ENCODE data around the gene DNAJB9.

Gene DNAJB9

DNA sequence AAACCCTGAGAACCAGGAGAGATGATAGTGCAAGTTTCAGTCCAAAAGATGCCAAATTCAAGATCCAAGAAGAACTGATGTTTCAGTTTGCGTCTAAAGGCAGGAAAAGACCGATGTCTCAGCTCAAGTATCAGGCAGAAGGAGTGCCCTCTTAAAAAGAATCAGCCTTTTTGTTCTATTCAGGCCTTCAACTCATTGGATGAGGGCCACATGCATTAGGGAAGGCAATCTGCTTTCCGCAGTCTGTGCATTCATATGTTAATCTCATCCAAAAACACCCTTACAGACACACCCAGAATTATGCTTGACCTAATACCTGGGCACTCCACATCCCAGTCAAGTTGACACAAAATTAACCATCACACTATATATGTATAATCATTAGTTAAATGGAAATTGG is 45.2 kb downstream of the DNAJB9 start:
- H3K9ac ChIP-seq (ENCODE audit: low read length in 5 of 5) = no peak overlapping the region
- H3K27me3 ChIP-seq (ENCODE audit: control insufficient read depth in 5 of 5, insufficient read depth in 4 of 5, low read length in 5 of 5) = no peaks in the 10 kb centered on the region
- H3K9me3 ChIP-seq (ENCODE audit: control insufficient read depth in 5 of 5, low read length in 5 of 5) = no peaks in the 10 kb centered on the region
- H3K36me3 ChIP-seq (ENCODE audit: control insufficient read depth in 5 of 5, insufficient read depth in 5 of 5, low read length in 5 of 5) = no peaks in the 10 kb centered on the region
- no peak overlapping the region for H3K4me3 ChIP-seq (ENCODE audit: low read depth in 1 of 5, low read length in 5 of 5)
- H3K4me1 ChIP-seq (ENCODE audit: control insufficient read depth in 5 of 5, insufficient read depth in 5 of 5, low read length in 5 of 5) = peaks cover 0 to 23% (median 14%) of the 10 kb centered on the region in 5 donors
- H3K27ac ChIP-seq (ENCODE audit: low read depth, low read length) = no peak overlapping the region

DNA sequence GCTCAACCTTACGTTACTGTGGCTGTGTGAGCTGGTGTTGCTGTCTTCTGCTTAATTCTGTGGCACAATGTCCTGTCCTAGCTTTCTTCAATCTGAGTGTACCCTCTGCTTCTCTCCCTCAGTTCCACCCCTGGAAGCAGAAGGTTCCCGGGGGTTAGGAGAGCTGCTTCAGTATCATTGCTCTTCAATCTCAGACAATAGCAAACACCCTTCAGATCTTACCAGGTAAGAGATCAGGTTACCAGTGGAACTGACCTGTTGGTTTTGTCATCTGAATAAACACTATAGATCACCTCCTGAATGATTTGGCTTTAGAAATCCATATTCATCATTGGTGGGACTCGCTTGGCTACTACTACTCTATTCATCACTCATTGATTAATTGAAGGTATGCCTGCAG is 48.4 kb downstream of the DNAJB9 start:
- H3K27ac ChIP-seq (ENCODE audit: low read depth, low read length) = no peak overlapping the region
- H3K9me3 ChIP-seq (ENCODE audit: control insufficient read depth in 5 of 5, low read length in 5 of 5) = no peaks in the 10 kb centered on the region
- peaks cover 0 to 28% (median 15%) of the 10 kb centered on the region in 5 donors for H3K4me1 ChIP-seq (ENCODE audit: control insufficient read depth in 5 of 5, insufficient read depth in 5 of 5, low read length in 5 of 5)

DNA sequence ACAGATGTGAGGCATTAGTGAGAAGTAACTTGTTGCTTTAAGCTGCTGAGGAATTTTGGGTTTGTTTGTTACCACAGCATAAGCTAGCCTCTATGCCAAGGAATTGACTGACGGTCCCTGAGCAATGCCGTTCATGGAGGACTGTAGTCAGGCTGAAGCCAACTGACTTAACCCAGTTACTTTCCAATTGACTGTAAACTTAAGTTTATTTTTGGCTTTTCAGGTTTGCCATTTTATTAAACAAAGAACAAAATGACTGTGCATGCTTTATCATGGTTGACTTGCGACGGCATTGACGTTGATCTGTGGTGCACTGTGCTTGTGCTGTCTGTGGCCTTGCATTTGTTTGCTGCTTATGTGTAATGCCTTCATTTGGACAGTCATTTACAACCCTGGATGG is 53.5 kb downstream of the DNAJB9 start:
- Histone ChIP-seq H3K4me1 (ENCODE audit: control insufficient read depth in 5 of 5, insufficient read depth in 5 of 5, low read length in 5 of 5) (peaks cover 0 to 29% (median 17%) of the 10 kb centered on the region in 5 donors), H3K9me3 (ENCODE audit: control insufficient read depth in 5 of 5, low read length in 5 of 5) (no peaks in the 10 kb centered on the region), H3K36me3 (ENCODE audit: control insufficient read depth in 5 of 5, insufficient read depth in 5 of 5, low read length in 5 of 5) (no peaks in the 10 kb centered on the region), H3K27me3 (ENCODE audit: control insufficient read depth in 5 of 5, insufficient read depth in 4 of 5, low read length in 5 of 5) (no peaks in the 10 kb centered on the region), H3K27ac (ENCODE audit: low read depth, low read length) (no peak overlapping the region), H3K4me3 (ENCODE audit: low read depth in 1 of 5, low read length in 5 of 5) (no peak overlapping the region), H3K9ac (ENCODE audit: low read length in 5 of 5) (no peak overlapping the region)

More for the DNA sequence above, 48.4 kb downstream of the DNAJB9 start:
- no peaks in the 10 kb centered on the region for H3K36me3 ChIP-seq (ENCODE audit: control insufficient read depth in 5 of 5, insufficient read depth in 5 of 5, low read length in 5 of 5)
- H3K27me3 ChIP-seq (ENCODE audit: control insufficient read depth in 5 of 5, insufficient read depth in 4 of 5, low read length in 5 of 5) = no peaks in the 10 kb centered on the region
- no peak overlapping the region for H3K4me3 ChIP-seq (ENCODE audit: low read depth in 1 of 5, low read length in 5 of 5)
- no peak overlapping the region for H3K9ac ChIP-seq (ENCODE audit: low read length in 5 of 5)
